Measurements from ENCODE around the gene NEUROD1.

GRCh38 chr2:181725476-181725875, 45.2 kb upstream of the NEUROD1 start:
- TF ChIP-seq CTCF (IDR thresholded peaks at IDR 0.05; ENCODE audit: low read length): no peak
- TF ChIP-seq EZH2 (optimal IDR thresholded peaks at IDR 0.05; ENCODE audit: low read depth, low read length): no peak

Measured in MM.1S (cell line).